ENCODE data around the gene CFL2.

The CFL2 gene

DNA sequence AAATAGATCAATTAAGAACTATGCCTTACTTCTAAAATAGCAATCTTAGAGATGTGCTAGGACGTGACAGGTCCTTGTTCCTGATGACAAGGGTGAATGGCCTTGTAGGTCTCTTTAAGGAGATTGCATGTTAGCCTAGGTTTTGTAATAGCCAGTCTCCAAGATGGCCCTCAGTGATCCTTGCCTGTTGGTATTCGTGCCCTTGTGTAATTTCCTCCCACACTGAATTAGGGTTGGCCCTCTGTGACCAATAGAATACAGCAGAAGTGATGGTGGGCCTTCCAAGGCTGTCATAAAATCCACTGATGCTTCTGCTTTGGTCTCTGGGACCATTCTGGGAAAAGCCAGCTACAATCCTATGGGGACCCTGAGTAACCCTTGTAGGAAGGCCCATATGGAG, 46.3 kb downstream of the CFL2 start:
- no peak for DNase-seq

DNA sequence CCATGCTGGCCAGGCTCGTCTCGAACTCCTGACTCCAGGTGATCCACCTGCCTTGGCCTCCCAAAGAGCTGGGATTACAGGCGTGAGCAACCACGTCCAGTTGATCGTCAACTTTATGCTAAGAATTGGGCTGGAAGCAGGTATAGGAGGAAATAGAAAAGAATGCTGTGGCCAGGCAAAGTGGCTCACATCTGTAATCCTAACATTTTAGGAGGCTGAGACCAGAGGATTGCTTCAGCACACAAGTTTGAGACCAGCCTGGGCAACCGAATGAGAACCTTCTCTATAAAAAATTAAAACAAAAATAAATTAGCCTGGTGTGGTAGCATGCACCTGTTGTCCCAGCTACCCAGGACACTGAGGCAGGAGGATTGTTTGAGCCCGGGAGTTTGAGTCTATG, 47.4 kb downstream of the CFL2 start:
- DNase-seq = no peak

DNA sequence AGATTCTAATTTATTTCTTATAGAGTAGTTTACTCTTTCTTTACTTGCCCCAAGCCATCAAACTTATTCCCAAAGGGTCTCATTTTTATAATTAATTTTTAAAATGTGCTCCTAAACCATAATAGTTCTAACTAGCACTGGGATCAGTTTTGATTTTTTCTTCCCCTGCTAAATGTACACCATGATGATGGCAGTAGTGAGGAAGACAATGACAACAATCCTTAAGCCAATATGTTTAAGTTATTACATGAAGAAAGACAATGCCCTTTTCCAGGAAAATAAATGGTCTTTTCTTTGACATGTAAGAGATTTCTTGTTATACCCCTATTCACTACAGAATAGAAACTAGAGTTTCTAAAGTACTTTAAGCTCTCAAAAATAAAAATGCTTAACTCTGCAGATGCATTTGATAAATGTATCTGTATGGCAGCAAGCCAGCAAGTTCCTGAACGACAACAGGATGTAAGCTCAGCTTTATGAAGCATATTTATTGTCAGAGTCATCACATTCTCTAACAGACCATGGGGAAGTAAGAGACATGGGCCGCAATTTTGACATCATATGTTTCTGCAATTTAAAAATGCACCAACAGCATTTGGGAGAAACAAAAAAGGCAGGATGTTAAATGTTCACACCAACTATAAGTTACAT, 48.5 kb downstream of the CFL2 start:
- peak; percentile 40 for DNase-seq

DNA sequence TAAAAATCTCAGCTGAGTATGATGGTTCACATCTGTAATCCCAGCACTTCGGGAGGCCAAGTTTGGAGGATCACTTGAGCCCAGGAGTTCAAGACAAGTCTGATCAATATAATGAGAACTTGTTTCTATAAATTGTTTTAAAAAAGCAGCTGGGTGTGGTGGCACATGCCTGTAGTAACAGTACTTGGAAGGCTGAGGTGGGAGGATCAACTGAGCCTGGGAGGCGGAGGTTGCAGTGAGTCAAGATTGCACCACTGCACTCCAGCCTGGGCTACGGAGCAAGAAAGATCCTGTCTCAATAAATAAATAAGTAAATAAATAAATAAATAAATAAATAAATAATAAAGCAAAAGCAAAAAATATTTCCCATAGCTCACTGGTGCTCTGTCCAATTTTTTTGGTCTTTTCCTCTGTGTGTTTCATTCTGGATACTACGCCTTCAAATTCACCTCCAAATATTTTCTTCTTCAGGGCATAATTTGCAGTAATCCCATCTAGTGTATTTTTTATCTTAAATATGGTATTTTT, 51.8 kb downstream of the CFL2 start:
- DNase-seq = no peak

DNA sequence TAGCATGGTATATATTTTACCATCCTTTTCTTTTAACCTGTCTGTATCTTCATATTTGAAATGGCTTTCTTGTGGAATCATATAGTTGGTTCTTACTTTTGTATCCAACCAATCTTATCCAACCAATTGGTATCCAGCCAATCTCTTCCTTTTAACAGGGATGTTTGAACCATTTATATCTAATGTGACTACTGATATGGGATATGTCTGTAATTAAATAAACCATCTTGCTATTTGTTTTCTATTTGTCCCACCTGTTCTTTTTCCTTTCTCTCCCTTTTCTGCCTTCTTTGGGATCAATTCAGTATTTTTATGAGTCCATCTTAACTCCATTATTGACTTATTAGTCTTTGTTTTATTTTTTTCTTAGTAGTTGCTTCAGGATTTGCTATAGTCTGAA, 53.6 kb downstream of the CFL2 start:
- DNase-seq = no peak

Data from right hindlimb (tissue), 1 donor.